Ovary (tissue), 9 donors: Measurements from ENCODE around the gene RAB27B. TPM values are rescaled to one million over a fixed set of nuclear protein-coding genes. Genes with fewer than 3 reads are reported as not detected.

Source experiments
- DNase-seq, 5 donors: peaks; one replicate each; pipeline ENCODE4 v3.0.0-alpha.2; 2019 to 2020
- H3K27ac ChIP-seq, 2 donors: fragments of 200-600 bp; one replicate each; pipeline versions ENCODE4 v1.5.1 to v1.8.0; 2019 to 2022
- H3K27me3 ChIP-seq: fragments of 200-600 bp; one replicate; pipeline ENCODE4 v1.8.0; 2022
- H3K36me3 ChIP-seq: fragments of 200-600 bp; sonication (generic); one replicate; pipeline ENCODE4 v1.5.1; 2019
- H3K4me1 ChIP-seq: one replicate; pipeline ENCODE4 v1.8.1; 2013; ENCODE audit warnings: mild to moderate bottlenecking, moderate library complexity; ENCODE audit not compliant: insufficient read depth
- H3K4me3 ChIP-seq: fragments of 200-600 bp; sonication (generic); one replicate; pipeline ENCODE4 v1.5.1; 2017
- H3K9me3 ChIP-seq, 2 donors: fragments of 200-600 bp in 1 of 2; sonication (generic) in 1 of 2; one replicate each; pipeline versions ENCODE4 v1.5.1 to v1.8.1; 2013 to 2019; ENCODE audit warnings: mild to moderate bottlenecking in 1 of 2, moderate library complexity in 1 of 2
- EP300 ChIP-seq: sonication (generic); formaldehyde crosslinking; IDR thresholded peaks from one replicate; pipeline ENCODE4 v1.6.1; 2017; ENCODE audit warnings: antibody characterized with exemption
- POLR2A ChIP-seq: fragments of 450-650 bp; IDR thresholded peaks from one replicate; pipeline ENCODE4 v1.6.1; 2017; ENCODE audit warnings: antibody characterized with exemption, mild to moderate bottlenecking, moderate library complexity
- WGBS, 3 donors: extraction: QIAGEN DNeasy Blood & Tissue Kit in 1 of 3; methylation state at CpG; one replicate each; pipeline versions ENCODE4 v1.1.5 to v1.1.7; 2013 to 2017; 5-methylcytosine and 5-hydroxymethylcytosine counted together
- intact Hi-C, 4 donors: fragments of 100-400 bp; cut with DNase I; formaldehyde crosslinking; loops; one replicate each; pipeline versions ENCODE4 v1.11.0 to v1.15.1; 2022 to 2023
- polyA plus RNA-seq, 2 donors: library from polyadenylated mRNA; stranded (reverse); fragments of 200-250 nt in 1 of 2; fragments of 350-450 nt in 1 of 2; fragmentation: Illumina TruSeq in 1 of 2; extraction: RNeasy Lipid Tissue Mini Kit (QIAGEN cat#74804) in 1 of 2; gene quantifications; one replicate each; pipeline ENCODE4 v1.2.3, GENCODE V29; 2013 to 2014
- total RNA-seq, 7 donors: library from RNA; depleted of rRNA in 2 of 7; stranded (reverse); fragments of >200 nt in 2 of 7; fragmentation: NEBNext Ultra II Directional in 3 of 7; extraction: Animal tissue kit (Norgen Biotek cat#: 25700) in 3 of 7; gene quantifications; one replicate each; pipeline versions ENCODE4 v1.1.0 to v1.2.4, GENCODE V29; 2016 to 2023
- TF ChIP-seq, protein P1 (sequence below), 3 donors: fragments of 450-650 bp in 2 of 3; fragments of 200-600 bp in 1 of 3; IDR thresholded peaks; one replicate each; pipeline versions ENCODE4 v1.5.1 to v1.8.0; 2016 to 2022; ENCODE audit warnings: antibody characterized with exemption in 3 of 3, mild to moderate bottlenecking in 1 of 3
- donor health status: DM: no; HTN: no; CAD: no; lungs with moderate emphysema.
- donor health status: DM: no; HTN: no; CAD: no.
- donor health status: Bipolar disorder and iron deficiency.
- donor health status: DM: yes; HTN: yes; CAD: no.
- donor health status: DM: no; HTN: no; CAD: no.
- donor health status: DM: yes; HTN: yes; CAD: no.

The RAB27B gene
- total and polyA plus RNA-seq, 9 donors, result 0.05 to 3.9 (median 0.12) TPM

DNA sequence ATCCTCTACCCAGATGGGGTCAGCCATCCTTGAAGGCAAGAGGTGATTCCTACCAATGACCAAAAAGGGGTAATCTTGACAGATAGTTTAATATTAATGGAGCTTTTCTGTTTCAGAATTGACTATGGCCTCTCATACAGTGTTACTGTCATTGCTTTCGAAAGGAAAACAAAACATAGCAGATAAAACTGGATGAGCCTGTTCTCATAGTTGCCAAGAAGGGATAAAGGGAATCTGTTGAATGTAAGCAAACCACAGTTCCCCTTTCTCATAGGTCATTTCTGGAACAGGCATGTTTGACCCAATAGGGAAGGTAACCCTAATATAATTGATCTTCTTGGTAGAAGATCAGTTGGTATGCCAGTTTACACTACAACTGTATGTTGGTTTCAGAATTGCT lies 1.6 kb downstream of the RAB27B start:
- Histone ChIP-seq H3K36me3 (no peaks in the 10 kb centered on the region), H3K9me3 (no peaks in the 10 kb centered on the region), H3K27me3 (no peaks in the 10 kb centered on the region), H3K4me1 (peaks cover 5% of the 10 kb centered on the region), H3K4me3 (no peak overlapping the region), H3K27ac (no peak overlapping the region)
- 30 to 68% (median 42%) methylated on average over 1 of the region's 1 CpG for WGBS, 3 donors
- intact Hi-C loops, result no loop called here
- DNase-seq, result no peak
- no peak for TF ChIP-seq POLR2A
- TF ChIP-seq, protein P1, sequence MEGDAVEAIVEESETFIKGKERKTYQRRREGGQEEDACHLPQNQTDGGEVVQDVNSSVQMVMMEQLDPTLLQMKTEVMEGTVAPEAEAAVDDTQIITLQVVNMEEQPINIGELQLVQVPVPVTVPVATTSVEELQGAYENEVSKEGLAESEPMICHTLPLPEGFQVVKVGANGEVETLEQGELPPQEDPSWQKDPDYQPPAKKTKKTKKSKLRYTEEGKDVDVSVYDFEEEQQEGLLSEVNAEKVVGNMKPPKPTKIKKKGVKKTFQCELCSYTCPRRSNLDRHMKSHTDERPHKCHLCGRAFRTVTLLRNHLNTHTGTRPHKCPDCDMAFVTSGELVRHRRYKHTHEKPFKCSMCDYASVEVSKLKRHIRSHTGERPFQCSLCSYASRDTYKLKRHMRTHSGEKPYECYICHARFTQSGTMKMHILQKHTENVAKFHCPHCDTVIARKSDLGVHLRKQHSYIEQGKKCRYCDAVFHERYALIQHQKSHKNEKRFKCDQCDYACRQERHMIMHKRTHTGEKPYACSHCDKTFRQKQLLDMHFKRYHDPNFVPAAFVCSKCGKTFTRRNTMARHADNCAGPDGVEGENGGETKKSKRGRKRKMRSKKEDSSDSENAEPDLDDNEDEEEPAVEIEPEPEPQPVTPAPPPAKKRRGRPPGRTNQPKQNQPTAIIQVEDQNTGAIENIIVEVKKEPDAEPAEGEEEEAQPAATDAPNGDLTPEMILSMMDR (IDR thresholded peaks at IDR 0.05), result no peak

DNA sequence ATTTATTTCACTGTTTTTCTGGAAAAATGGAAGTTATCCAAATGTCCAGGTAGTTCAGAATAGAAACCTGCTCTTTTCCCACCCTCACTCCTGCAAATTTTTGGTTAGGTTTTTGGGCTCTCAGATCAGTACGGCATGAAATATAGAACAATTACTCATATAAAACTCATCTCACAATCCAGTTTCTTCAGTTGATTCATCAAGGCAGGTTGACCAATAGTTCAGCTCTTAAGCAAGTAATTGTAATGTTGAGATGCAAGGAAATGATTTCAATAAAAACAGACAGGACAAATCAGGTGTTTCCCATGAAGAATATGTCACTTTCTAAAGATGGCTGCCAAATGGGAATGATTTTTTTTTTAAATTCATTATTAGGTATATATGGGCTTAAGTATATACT lies 2.0 kb downstream of the RAB27B start:
- DNase-seq, result no peak
- TF ChIP-seq EP300, result no peak
- TF ChIP-seq POLR2A, result no peak
- TF ChIP-seq, protein P1 (IDR thresholded peaks at IDR 0.05), result no peak
- intact Hi-C loops, result no loop called here
- no peaks in the 10 kb centered on the region for H3K27me3 ChIP-seq
- no peak overlapping the region for H3K4me3 ChIP-seq
- 89 to 91% (median 89%) methylated on average over 1 of the region's 1 CpG for WGBS, 3 donors
- no peaks in the 10 kb centered on the region for H3K36me3 ChIP-seq
- H3K9me3 ChIP-seq, result no peaks in the 10 kb centered on the region
- H3K27ac ChIP-seq, result no peak overlapping the region
- H3K4me1 ChIP-seq, result peaks cover 5% of the 10 kb centered on the region

DNA sequence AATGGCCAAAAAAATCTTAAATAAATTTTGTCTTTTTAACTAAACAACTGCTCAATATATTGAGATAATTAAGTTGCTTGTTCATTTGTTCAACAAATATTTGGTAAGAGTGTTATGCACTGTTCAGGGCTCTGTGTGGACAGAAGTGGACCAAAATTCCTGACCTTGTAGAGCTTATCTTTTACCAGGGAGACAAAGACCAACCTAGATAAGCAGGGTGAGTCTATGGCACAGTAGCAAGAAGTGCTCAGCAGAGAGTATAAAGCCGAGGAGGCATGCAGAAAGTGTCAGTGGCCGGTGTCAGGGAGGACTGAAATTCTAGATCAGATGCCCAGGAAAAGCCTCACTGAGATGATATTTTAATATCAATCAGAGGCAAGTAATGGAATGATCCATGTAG lies 2.6 kb downstream of the RAB27B start:
- Histone ChIP-seq H3K4me1 (peaks cover 5% of the 10 kb centered on the region), H3K27ac (no peak overlapping the region), H3K4me3 (no peak overlapping the region), H3K36me3 (no peaks in the 10 kb centered on the region), H3K9me3 (no peaks in the 10 kb centered on the region), H3K27me3 (no peaks in the 10 kb centered on the region)
- DNase-seq, result no peak
- WGBS, 3 donors, result 88 to 93% (median 92%) methylated on average over 2 of the region's 2 CpGs
- intact Hi-C loops, result no loop called here
- TF ChIP-seq EP300 (no peak), POLR2A (no peak)
- TF ChIP-seq, protein P1 (IDR thresholded peaks at IDR 0.05), result no peak

DNA sequence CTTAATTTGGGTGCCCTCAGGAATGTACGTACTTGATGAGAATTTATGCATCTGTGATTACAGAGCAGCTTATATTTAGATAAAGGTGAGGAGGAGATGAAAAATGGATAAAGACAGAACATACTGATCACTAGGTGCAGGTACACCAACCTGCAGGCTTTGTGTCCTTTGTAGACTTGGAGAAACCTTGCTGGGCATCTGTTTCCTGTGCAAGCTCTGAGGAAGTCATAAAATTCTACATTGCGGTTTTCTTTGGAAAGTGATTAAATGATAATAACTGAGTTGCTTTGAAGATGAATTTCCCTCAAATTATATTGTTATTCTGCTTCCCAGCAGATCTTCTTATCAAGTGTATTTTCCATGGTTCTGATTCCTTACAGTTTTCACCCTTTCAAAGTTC lies 7.7 kb downstream of the RAB27B start:
- TF ChIP-seq, protein P1 (IDR thresholded peaks at IDR 0.05), result no peak
- TF ChIP-seq EP300 (no peak), POLR2A (no peak)
- Histone ChIP-seq H3K36me3 (no peaks in the 10 kb centered on the region), H3K27me3 (no peaks in the 10 kb centered on the region), H3K27ac (no peak overlapping the region), H3K4me1 (no peaks in the 10 kb centered on the region), H3K9me3 (no peaks in the 10 kb centered on the region), H3K4me3 (no peak overlapping the region)
- no peak for DNase-seq
- intact Hi-C loops, result no loop called here
- WGBS, 3 donors, result 76 to 85% (median 83%) methylated on average over 2 of the region's 2 CpGs

DNA sequence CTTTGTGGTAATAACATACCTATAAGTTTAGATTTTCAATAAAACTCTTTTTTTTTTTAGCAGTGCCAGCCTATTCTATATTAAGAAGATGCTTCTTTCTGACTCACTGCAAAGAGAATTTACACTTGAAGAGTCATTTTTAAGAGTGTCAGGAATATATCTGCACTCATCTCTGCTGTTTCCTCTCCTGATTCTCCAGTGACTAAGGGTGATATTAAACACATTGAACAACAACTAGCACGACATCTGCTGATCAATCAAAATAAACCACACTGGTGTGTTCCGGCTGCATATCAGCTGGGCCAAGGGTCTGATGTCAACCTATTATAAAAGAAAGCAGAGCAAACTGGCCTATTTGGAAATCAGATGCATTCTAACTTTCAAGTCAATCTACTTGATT lies 15.0 kb downstream of the RAB27B start:
- DNase-seq, result no peak
- H3K27ac ChIP-seq, result no peak overlapping the region
- TF ChIP-seq, protein P1 (IDR thresholded peaks at IDR 0.05), result no peak
- TF ChIP-seq POLR2A (no peak), EP300 (no peak)
- WGBS, 3 donors, result 85 to 92% (median 86%) methylated on average over 2 of the region's 2 CpGs
- H3K27me3 ChIP-seq, result no peaks in the 10 kb centered on the region
- no peaks in the 10 kb centered on the region for H3K9me3 ChIP-seq
- intact Hi-C loops, result no loop called here
- no peak overlapping the region for H3K4me3 ChIP-seq
- no peaks in the 10 kb centered on the region for H3K4me1 ChIP-seq
- no peaks in the 10 kb centered on the region for H3K36me3 ChIP-seq
